Measurements from ENCODE around the gene ITPR1.

The ITPR1 gene

GRCh38 chr3:4729061-4729973, 236.2 kb downstream of the ITPR1 start:
- no peak for DNase-seq

DNA sequence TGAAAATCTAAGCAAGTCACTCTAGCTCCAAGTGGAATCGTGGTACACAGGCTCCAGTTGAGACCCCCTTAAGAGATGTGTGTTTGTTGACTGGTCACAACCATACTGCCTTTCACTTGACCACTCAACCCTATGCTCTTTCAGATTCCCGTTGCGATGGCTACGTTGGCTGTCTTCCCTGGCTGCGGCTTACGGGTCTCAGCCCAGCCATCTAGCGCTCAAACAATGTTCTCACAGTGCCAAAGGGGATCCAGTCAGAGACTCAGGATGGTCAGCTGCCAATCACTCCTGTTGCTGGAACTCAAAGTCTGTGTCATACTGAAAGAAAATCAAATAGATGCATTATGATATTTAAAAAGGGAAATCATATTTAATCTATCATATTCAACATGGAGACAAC, 237.6 kb downstream of the ITPR1 start:
- no peak for DNase-seq

DNA sequence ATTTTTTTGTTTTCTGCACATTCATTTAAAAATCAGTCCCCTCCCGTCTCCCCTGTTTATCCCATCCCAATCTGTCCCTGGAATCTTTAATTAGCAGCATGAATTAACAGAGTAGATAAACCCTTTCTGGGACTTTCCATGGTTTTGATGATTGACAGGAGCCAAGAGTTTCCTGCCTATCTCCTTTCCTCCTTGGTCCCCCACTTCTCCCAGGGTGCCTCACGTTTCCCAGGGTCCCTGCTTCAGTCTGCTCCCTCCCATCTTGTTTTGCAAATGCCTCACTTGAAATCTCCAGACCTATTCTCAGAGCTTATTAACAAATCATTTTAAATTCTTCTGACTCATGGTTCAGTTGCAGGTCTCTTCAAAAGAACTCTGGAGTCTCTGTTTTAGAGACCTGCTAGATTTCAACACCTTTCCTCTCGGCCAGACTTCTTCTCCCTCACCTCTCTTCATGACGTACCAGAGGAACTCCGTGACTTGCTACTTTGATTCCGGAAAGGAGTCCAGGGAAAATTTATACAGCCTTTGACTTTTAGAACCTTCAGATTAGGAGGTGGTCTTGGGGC, 238.5 kb downstream of the ITPR1 start:
- DNase-seq, result no peak

DNA sequence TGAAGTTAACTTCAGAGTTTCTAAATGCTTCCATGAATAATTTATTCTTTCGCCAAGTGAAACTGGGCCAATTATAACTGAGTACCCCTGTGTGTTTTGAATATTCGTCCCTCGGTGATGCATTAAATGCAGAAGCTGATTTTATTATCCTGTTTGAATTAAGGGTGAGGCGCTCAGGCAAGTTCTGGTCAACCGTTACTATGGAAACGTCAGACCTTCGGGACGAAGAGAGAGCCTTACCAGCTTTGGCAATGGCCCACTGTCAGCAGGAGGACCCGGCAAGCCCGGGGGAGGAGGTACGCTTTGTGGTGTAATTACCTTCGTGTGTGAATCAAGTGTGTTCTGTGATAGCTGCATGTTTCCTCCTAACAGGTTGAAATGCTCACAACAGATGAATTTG, 239.8 kb downstream of the ITPR1 start:
- DNase-seq, result no peak

DNA sequence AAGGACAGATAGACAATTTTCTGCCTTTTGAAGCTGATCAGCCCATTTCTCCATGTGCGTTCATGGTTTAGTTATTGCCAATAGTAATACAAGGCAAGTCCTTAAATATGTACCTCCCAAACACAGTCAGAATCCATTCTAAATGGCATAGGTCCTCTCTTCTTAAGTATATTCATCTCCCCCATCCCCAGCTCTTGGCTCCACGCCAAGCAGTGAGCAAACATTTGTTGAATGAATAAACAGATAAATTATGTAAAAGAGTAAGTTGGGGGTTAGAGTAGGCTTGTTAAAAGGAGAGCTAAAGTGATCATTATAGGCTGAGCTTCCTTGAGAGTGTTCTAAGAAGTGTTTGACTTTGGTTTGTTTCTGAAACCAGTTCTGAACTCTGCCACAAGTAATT, 241.3 kb downstream of the ITPR1 start:
- DNase-seq, result no peak

DNA sequence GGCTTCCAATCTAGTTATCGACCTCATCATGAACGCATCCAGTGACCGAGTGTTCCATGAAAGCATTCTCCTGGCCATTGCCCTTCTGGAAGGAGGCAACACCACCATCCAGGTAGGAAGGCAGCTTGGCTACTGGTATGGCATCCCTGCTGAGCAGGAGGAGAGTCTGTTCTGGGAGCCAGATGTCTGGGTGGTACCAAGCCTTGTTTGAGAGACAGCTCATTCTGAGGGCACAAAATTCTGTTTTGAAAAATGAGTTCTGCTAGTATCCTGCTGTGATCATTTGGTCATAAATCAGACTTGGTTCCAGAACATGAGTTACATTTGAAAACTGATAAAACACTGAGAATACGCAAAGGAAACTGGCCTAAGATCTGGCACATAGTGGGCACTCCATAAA, 242.1 kb downstream of the ITPR1 start:
- DNase-seq, result no peak

DNA sequence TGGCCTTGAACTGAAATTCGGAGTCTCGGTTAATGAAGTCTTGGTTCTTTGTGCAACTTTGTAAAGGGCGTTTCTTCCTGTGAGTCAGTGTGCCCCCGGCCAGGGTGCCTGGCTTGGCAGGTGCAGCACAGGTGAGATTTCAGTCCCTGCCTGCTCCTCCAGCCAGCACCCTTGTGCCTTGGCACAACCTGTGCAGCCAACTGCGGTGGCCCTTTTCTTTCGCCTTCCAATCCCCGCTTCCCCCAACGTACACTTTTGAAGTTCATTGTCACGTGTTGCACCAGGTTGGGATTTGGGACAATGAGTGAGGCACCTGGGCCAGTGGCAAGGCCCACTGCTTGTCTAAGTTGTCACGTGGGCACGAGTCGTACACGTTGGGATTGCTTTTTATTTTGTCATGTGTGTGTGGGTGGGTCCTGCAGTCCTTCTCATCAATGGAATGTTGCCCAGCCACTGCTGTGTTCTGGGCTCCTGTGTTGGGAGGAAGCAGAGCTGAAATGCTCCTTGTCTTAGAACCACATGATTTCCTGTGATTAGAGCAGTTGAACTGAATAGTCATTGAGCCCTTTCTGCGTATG, 243.2 kb downstream of the ITPR1 start:
- no peak for DNase-seq

DNA sequence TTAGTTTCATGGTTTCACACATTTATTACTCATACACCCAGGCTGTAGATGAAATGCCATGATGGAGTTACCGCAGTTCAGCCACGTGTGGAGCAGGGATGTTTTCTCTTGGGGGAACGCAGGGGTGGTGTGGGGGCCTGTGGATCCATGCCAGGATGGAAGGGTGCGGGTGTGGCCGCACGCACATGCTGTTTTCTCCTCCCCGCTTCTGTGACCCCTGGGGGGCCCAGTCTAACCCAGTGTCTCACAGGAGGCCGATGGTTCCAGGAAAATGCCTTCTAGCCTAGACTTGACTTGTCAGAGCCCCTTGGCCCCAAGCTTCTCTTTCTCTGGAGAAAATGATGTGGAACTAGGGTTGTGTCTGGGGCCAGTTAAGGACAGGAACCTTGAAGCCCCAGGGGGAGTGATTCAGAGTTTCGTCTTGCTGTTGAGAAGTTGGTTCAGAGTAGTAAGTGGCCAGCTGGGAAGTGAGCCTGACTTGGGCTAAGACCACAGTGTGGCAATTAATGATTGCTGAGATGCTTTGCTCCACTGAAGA, 245.7 kb downstream of the ITPR1 start:
- DNase-seq, result no peak

DNA sequence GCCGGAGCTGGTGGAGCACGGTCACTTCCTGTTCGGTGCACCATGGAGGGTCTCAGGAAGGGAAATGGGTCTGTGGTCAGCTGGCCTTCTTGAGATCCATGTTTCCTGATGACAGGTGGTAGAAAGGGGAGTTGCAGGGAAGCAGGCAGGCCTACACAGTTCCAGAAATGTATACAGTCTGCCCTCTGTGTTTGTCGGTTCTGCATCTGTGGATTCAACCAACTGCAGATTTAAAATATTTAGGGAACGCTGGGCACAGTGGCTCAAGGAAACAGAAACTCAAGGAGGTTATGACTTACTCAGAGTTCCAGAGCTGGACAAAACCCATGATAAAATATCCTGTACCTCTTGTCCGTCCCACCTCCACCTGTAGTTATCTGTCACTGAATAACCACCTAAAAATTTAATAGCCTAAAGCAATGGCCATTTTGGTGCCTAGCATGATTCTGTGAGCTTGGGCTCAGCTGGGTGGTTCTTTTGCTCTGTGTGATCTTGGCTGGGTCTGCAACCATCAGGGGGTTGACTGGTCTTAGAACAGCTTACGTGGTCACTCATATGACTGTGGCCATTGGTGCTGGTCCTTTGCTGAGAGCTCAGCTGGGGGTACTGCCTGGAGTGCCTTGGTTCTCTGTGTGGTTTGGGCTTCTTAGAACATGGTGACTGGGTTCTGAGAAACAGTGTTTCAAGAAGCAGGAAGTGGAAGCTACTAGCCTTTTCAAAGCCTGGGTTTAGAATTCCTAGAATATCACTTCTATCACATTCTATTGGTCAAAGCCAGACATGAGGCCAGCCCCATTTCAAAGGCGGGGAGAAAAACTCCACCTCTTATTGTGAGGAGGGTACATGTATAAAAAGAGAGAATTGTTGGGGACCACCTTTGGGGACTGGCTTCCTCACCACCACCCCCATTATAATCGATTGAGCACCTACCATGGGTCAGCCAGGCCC, 246.4 kb downstream of the ITPR1 start:
- DNase-seq, result no peak

GRCh38 chr3:4740397-4741105, 247.4 kb downstream of the ITPR1 start:
- DNase-seq, result no peak

GRCh38 chr3:4741106-4741403, 247.9 kb downstream of the ITPR1 start:
- no peak for DNase-seq

DNA sequence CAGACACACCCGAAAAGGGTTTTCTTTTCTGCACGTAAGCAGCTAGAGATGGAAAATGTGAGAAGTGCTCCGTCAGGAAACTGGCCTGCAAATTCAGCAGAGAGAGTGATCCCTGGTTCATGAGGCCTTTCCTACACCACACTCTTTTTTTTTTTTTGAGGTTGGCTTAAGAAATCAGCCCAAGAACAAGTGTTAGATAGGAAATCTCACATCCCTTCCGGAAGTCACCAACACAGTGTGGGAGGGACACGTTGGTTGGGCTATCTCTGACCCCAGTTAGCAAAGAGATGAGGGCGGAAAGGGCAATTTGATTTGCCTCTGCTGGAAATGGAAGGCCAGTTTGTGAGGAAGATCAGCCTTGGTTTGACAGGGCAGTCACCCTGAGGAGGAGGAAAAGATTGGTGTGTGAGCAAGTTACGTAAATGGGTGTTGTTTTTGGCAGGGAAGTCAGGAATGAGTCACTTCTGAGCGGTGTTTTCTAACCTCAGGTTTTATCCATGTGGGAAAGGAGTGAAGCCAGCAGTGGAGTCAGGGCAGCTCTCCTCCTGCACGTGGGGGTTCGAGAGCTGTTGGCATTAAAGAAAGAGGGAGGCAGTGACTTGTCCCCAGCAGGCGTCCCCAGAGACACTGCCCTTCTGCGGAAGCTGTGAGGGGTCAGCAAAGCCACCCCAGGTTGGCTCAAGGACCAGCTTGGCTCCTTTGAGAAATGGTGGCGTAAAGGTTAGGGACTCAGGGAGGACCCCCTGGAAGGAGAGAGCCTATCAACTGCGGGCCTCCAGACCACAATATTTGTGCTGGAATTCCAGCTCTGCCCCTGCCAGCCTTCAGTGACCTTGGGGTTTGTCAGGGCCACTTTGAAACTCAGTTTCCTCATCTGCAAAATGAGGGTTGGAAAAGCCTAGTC, 248.5 kb downstream of the ITPR1 start:
- DNase-seq, result no peak

DNA sequence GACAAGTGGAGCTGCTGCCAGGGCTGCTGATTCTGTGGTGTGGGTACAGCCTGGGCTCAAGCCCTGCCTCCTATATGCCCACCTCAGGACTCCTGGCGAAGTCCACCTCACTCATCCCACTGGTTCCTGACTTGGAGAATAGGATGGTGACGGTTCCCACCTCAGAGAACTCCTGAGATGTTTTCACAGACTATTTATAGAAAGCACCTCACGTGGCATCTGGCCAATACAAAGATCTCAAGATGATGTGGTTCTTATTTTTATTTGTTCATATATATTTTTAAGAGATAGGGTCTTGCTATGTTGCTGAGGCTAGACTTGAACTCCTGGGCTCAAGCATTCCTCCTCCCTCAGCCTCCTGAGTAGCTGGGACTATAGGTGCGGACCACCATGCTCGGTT, 249.2 kb downstream of the ITPR1 start:
- no peak for DNase-seq

DNA sequence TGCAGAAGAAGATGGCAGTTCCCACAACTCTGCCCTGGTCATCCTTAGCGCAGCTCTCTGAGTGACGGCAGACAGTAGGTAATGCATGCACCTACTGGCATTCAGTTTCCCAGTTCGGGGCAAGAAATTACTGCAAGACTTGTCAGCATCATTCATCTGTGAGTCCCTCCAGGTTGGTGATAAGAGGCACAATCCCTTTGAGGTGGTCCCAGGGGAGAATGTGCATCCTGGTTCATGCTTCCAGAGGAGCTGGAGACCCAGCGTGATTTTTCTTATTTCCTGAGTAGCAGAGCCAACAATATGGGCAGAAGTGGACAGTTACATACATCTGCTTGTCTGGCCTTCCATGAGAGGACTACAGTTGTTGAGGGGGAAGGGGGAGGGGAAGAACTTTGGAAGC, 250.2 kb downstream of the ITPR1 start:
- no peak for DNase-seq

- DNase-seq, result no peak
These were observed 251.5 kb downstream of the ITPR1 start for GRCh38 chr3:4744405-4745234.

DNA sequence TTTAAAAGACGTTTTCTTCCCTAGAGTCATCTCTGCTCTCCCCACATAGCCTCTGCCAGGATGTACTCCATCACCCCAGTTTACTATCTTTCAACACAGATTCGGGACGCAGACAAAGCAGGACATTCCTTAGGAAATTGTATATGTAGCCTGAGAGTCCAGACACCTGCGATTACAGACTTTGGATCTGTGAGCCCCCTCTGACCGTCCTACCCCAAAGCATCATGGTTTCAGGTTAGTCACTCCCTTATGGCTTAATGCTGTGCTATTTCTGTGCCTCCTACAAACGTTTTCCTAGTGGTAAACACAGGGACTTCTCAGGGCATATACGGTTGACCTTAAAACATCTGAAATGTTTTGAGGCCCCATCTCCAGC, 252.1 kb downstream of the ITPR1 start:
- DNase-seq, result no peak

- no peak for DNase-seq
These were observed 253.3 kb downstream of the ITPR1 start for GRCh38 chr3:4746241-4746958.

GRCh38 chr3:4748127-4748526, 255.0 kb downstream of the ITPR1 start:
- DNase-seq, result no peak

DNA sequence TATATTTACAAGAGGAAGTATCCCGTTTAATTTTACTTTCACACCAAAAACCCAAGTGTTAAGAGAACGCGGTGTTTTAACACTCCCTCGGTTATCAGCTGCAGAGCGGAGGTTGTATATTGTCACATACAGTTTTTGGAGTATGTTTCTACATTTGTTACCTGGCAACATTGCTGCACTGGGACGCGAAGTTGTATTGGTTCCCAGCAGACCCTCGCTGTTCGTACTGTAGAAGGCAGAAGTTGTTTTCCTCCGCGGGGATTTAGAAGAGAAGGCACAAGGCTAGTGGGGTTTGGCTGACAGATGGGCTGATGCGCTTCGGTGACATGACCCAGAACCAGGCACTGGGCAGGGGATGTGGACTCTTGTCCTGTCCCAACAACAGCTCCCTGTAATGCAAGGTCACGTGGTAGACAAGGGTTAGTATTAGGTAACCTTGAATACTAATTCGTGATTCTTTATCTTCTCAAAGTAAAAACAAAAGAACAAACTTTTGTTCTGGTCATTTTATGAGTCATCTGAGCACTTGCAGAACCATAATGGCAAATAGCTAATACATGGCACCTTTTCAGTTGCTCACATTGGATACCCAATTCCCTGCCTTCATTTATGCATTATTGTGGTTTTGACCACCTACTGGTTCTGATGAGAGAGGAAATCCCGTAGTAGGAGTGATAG, 255.7 kb downstream of the ITPR1 start:
- no peak for DNase-seq

All from NCI-H1105 (cell line).